Measurements from ENCODE around the gene ECE1.
"Not testable (repeated sequence)": the region's sequence is repeated elsewhere in the genome, so short reads cannot be mapped to it uniquely, and the experiment has no call there.

ECE1 gene

GRCh38 chr1:21228224-21228623, 62.0 kb downstream of the ECE1 start:
- DNase-seq (ENCODE audit: low read depth): not testable (repeated sequence)

DNA sequence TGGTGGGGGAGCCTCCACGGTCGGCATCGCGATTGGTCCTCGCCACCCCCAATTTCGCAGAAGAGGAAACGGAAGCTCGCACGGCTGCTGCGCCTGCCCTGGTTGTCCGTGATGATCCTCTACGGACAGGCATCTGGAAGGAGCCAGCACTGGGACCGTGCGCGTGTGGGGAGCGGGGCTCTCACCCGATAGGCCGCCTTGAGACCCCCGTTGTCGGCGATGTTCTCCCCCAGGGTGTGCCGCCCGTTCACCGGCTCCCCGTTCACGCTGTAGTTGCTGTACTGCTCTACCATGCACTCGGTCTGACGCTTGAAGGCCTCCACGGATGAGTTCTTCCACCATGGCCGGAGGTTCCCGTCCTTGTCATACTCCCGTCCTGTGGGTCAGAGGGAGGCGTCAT, 65.2 kb downstream of the ECE1 start:
- no peak for DNase-seq (ENCODE audit: low read depth)

DNA sequence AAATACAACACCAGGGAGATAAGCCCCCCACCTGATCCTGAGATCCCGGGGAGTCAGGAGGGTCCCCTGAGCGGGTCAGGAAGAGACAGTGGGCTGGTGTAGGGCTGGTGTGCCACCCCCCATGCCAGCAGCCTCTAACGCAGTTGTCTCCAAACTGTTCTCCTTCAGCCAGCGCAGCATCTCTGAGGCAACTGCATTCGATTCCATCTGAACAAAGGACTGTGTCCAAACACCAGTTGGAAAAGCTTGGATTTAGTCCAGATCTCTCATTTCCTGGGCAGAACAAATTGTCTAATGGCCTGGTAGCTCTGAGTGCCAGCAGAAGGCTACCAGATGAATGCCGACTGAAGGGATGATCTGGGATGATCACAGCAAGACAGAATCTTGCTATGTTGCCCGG, 69.4 kb downstream of the ECE1 start:
- no peak for DNase-seq (ENCODE audit: low read depth)

GRCh38 chr1:21219674-21220073, 70.6 kb downstream of the ECE1 start:
- no peak for DNase-seq (ENCODE audit: low read depth)

GRCh38 chr1:21217812-21218596, 72.3 kb downstream of the ECE1 start:
- peak; percentile 53 for DNase-seq (ENCODE audit: low read depth)

GRCh38 chr1:21216835-21217811, 73.1 kb downstream of the ECE1 start:
- peak; percentile 64 for DNase-seq (ENCODE audit: low read depth)

- DNase-seq (ENCODE audit: low read depth): peak; percentile 73
Observed at GRCh38 chr1:21212126-21212525, 78.1 kb downstream of the ECE1 start.

DNA sequence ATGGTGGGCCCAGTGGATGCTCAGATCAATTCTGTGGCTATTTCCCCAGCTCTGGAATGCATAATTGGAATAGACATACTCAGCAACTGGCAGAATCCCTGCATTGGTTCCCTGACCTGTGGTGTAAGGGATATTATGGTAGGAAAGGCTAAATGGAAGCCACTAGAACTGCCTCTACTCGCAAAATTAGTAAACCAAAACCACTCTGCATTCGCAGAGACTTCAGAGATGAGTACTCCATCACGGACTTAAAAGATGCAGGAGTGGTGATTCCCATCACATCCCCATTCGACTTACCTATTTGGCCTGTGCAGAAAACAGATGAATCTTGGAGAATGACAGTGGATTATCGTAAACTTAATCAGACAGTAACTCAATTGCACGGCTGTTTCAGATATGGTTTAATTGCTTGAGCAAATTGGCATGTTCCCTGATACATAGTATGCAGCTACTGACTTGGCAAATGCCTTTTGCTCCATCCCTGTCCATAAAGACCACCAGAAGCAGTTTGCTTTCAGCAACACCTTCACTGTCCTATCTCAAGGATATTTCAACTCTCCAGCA, 82.0 kb downstream of the ECE1 start:
- not testable (repeated sequence) for DNase-seq (ENCODE audit: low read depth)

- DNase-seq (ENCODE audit: low read depth): peak; percentile 85
Observed at GRCh38 chr1:21206117-21206516, 84.1 kb downstream of the ECE1 start.

GRCh38 chr1:21205416-21205815, 84.8 kb downstream of the ECE1 start:
- no peak for DNase-seq (ENCODE audit: low read depth)

DNA sequence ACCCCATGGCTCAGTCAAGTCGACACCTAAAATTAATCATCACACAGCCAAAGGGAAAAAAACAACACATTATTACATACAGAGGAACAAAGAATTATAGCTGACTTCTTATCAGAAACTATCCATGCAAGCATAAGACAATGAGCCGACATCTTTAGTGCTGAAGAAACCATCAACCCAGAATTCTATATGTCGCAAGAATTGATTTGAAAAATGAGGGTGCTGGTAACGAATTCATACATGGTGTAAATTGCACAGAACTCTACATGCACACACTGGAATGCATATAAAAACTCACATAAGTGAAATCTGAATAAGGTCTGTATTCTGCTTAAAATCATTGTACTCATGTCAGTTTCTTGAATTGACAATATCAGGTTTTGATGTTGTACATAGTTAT, 88.6 kb downstream of the ECE1 start:
- DNase-seq (ENCODE audit: low read depth): no peak

DNA sequence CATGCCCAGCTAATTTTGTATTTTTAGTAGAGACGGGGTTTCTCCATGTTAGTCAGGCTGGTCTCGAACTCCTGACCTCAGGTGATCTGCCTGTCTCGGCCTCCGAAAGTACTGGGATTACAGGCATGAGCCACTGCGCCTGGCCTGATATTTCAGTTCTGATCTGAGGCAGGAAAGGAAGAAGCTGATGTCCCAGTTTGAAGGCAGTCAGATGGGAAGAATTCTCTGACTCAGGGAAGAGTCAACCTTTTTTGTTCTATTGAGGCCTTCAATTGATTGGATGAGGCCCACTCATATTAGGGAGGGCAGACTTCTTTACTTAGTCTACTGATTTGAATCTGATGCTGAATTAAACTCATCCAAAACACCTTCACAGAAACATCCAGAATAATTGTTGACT, 89.0 kb downstream of the ECE1 start:
- peak; percentile 74 for DNase-seq (ENCODE audit: low read depth)

DNA sequence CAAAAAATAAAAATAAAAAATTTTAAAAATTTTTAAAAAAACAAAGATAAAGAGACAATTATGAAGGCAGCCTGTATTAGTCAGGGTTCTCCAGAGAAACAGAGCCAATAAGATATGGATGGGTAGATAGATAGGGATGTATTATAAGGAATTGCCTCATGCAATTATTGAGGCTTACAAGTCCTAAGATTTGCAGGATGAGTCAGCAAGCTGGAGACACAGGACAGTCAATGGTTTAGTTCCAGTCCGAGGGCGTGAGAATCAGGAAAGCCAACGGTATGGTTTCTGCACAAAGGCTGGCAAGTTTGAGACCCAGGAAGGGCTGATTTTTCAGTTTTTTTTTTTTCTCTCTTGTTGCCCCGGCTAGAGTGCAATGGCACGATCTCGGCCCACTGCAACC, 89.5 kb downstream of the ECE1 start:
- peak; percentile 62 for DNase-seq (ENCODE audit: low read depth)

GRCh38 chr1:21198929-21199328, 91.3 kb downstream of the ECE1 start:
- DNase-seq (ENCODE audit: low read depth): no peak

DNA sequence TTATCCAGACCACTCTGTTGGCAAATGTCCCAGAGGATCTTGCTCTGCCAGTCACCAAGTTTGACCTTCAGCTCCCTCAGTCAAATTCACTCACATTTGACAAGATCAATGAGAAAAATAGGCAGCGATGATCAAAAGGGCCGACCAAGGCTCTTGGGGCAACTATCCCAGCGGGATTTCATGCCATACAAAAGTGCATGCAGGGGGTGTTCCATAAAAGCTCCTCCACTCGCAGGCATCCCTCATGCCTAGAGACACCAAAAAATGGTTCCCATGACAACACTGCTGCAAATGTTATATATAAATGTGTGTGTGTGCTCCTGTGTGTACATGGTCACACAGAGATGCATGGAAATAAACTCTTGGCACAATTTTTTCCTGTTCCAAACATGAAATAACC, 97.4 kb downstream of the ECE1 start:
- DNase-seq (ENCODE audit: low read depth): no peak

- DNase-seq (ENCODE audit: low read depth): no peak
Observed at GRCh38 chr1:21192284-21192683, 98.0 kb downstream of the ECE1 start.

DNA sequence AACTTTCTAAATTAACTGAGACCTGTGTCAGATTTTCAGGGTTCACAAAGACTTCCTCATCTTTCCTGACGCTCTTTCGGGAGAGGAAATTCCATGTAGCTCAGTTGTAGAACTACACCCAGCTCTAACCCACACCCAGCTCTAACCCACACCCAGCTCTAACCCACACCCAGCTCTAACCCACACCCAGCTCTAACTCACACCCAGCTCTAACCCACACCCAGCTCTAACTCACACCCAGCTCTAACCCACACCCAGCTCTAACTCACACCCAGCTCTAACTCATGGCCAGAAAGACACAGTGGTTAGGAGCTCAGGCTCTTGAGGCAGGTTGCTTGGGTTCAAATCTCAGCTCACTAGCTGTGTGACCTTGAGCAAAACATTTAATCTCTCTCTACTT, 99.5 kb downstream of the ECE1 start:
- DNase-seq (ENCODE audit: low read depth): not testable (repeated sequence)

DNA sequence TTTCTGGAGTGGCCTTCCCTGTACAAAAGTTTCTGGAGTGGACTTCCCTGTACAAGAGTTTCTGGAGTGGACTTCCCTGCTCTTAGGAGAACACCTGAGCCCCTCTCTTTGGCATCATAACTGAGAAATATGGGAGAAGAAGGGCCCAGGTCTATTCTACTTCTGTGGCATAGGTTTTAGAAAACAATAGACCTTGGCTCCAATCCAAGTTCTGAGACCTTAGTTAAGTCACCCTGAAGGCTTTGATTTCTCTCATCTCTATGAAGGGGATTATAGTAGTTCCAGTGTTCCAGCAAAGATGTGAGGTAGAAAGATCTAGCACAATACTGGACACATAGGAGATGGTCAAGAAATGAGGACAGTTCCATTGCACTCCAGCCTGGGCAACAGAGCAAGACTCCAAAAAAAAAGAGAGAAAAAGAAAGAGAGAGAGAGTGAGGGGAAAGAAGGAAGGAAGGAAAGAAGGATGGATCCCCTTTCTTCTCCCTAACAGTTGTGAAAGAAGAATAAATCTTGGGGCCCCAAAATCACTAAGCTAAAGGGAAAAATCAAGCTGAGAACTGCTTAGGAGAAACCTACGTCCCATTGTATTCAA, 100.3 kb downstream of the ECE1 start:
- DNase-seq (ENCODE audit: low read depth): no peak

GRCh38 chr1:21189421-21189820, 100.8 kb downstream of the ECE1 start:
- no peak for DNase-seq (ENCODE audit: low read depth)

GRCh38 chr1:21188235-21188634, 102.0 kb downstream of the ECE1 start:
- no peak for DNase-seq (ENCODE audit: low read depth)

DNA sequence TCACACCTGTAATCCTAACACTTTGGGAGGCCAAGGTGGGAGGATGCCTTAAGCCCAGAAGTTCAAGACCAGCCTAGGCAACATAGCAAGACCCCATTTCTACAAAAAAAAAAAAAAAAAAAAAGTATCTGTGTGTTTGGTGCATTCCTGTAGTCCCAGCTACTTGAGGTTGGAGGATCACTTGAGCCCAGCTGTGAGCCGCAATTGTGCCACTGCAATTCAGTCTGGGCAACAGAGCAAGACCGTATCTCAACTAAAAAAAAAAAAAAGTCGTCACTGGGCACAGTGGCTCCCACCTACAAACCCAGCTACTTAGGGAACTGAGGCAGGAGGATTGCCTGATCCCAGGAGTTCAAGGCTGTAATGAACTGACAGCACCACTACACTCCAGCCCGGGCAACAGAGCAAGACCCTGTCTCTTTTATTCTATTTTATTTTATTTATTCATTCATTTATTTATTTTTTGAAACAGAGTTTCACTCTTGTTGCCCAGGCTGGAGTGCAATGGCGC, 105.0 kb downstream of the ECE1 start:
- DNase-seq (ENCODE audit: low read depth): no peak

GRCh38 chr1:21184276-21184675, 106.0 kb downstream of the ECE1 start:
- DNase-seq (ENCODE audit: low read depth): no peak

Measured in ELR (cell line).